Occipital lobe (tissue), 2 donors: ENCODE measurements around the gene PRKCA. TPM values are rescaled to one million over a fixed set of nuclear protein-coding genes. Genes with fewer than 3 reads are reported as not detected.
"Not testable (repeated sequence)": the region's sequence is repeated elsewhere in the genome, so short reads cannot be mapped to it uniquely, and the experiment has no call there.

ENCODE experiments used
- DNase-seq: peaks from one replicate; lab custom pipeline; 2025; lab: John Stamatoyannopoulos, UW
- total RNA-seq: library from RNA; depleted of rRNA; stranded (reverse); fragments of >200 nt; gene quantifications from one replicate; pipeline ENCODE4 v1.2.3, GENCODE V29; 2014

PRKCA gene
- total RNA-seq, 1 donor from 2014 or later: 29.9 TPM

GRCh38 chr17:66351701-66352100, 49.3 kb downstream of the PRKCA start:
- DNase-seq: no peak

- no peak for DNase-seq
Observed at GRCh38 chr17:66353937-66354401, 51.6 kb downstream of the PRKCA start.

DNA sequence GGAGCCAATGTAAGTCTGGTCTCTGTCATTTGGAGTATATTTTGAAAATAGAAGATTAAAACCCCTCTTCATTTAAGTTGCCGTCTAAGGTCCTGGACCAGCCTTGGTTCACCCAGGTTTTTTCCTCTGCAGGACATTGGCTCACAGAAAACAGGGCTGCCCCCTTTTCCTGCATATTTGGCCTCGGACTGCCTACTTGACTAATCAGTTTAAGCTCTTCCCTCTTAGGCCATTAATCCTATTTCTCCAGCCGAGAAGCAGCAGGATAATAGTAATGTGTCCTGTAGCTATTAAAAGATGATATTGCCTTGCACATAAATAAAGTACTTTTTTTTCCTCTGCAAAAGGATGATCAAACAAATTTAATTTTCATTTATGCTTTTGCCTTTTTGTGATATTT, 52.1 kb downstream of the PRKCA start:
- no peak for DNase-seq

DNA sequence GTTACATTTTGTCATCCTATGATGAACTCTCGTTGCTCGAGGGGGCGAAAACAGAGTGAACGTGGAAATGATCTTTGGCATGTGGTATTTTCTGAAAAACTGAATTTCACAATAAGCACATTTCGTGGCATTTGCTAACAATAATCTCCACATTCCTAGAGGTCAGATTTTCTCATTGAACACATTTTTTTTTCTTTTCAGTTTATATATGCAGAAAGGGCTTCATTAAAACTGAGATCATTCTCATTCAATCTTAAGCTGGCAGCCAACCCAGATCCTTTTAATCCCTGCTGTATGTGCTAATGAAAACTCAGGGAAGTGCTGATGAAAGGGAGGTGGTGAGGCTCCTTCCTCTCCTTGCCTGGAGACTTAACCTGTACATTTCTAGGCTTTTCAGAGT, 52.6 kb downstream of the PRKCA start:
- no peak for DNase-seq

DNA sequence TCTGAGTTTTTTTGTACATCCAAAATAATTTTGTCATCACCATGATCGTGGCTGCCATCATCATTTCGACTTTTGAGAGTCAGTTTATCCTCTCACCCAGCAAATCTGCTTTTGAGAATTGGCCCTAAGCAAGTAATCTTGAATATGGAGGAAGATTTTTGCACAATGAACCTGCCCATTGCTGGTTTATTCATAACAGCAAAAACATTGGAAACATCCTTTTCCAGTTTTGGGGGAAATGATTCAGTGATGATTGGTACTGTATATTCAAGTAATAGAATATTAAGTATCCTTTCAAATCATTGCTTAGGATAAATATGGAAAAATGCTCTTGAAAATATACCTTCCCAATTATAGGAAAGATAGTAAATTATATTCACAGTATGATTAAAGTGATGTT, 53.1 kb downstream of the PRKCA start:
- no peak for DNase-seq

- no peak for DNase-seq
Observed at GRCh38 chr17:66357037-66357436, 54.6 kb downstream of the PRKCA start.

DNA sequence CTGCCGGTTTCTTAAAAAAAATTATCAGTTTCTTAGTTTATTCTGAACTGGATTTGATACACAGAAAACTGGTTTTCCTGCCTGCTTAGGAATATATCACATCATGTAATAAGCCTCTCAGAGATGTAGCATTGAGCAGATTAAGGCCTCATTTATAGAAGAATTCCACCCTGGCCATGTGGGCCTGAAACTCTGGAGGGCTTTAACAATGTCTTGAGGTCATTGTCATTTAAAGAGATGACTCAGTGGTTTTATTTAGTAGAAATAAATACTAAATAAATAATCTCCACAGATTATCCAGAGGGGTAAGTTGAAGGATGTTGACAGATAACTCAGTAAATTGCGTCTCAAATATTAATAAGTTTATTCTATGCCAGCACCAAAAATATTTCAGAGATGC, 56.9 kb downstream of the PRKCA start:
- no peak for DNase-seq

GRCh38 chr17:66360961-66361565, 58.6 kb downstream of the PRKCA start:
- DNase-seq: not testable (repeated sequence)

DNA sequence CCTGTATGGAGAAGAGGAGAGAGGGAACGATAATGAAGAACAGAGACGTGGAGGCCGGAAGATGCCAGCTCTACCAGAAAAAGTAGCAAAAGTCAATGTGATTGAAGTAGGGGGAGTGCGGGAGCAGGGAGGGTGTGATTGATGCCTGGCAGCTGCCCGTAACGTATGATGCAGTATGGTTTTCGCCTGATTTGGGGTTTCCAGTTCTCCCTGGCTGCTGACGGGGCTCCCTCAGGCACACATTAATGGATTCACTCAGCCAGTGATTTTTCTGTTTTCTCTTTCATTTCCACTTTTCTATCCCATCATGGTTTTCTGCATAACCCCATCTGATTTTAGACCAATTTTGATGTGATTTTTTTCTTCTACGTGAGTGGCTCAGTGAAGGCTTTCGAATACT, 62.1 kb downstream of the PRKCA start:
- no peak for DNase-seq

- DNase-seq: no peak
Observed at GRCh38 chr17:66364990-66365490, 62.6 kb downstream of the PRKCA start.

DNA sequence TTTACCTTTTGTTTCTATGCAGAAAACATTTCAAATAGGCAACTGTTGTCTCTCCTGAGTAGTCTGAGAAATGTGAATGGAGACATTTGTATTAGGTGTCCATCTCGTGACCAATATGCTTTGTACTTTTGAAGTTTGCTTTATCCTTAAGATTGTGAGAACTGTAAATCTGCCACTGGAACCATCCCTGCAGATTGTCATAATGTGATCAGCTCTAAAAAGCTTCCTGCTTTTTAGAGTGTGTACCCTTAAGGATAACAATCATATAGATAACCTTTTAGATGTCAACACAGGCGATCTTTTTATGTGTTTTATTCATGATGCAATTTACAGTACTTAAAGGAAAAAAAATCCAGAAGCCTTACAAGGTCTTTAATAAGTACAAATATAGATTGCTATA, 63.5 kb downstream of the PRKCA start:
- no peak for DNase-seq

DNA sequence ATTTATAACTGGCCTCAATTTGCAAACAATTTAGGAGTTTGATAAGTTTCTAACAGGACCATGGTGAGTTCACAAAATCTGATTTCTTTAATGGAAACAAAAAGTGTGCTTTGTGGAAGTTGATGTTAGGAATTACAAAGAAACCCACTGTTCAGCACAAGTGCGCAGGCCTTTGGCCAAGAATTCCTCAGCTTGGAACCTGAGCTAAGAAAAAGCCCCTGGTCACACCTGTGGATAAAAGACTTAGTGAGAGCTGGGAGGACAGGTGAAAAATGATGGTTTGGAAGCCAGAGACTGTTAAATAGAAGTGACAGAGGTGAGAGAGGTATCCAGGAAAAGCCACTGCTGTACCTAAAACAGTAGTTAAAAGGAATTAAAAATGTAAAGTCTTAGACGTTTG, 64.7 kb downstream of the PRKCA start:
- no peak for DNase-seq

GRCh38 chr17:66369830-66370229, 67.4 kb downstream of the PRKCA start:
- DNase-seq: no peak

- no peak for DNase-seq
Observed at GRCh38 chr17:66371561-66371960, 69.1 kb downstream of the PRKCA start.

DNA sequence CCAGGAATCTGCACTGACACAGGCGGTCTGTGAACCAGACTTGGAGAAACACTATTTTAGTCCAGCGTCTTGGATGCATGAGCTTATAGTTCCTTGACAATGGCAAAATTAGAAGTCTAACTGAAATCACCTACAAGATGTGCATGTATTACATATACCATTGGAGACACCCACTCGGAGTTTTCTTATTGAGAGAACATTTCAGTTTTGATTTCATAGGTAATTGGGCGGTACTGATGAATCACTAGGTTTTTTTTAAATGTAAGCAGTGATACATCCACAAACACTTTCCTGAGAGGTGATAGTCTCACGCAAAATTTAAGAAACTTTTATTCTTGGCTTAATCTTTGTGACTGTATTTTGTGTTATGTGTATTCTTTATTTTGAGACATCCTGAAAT, 69.8 kb downstream of the PRKCA start:
- no peak for DNase-seq

GRCh38 chr17:66373079-66373478, 70.7 kb downstream of the PRKCA start:
- DNase-seq: no peak

DNA sequence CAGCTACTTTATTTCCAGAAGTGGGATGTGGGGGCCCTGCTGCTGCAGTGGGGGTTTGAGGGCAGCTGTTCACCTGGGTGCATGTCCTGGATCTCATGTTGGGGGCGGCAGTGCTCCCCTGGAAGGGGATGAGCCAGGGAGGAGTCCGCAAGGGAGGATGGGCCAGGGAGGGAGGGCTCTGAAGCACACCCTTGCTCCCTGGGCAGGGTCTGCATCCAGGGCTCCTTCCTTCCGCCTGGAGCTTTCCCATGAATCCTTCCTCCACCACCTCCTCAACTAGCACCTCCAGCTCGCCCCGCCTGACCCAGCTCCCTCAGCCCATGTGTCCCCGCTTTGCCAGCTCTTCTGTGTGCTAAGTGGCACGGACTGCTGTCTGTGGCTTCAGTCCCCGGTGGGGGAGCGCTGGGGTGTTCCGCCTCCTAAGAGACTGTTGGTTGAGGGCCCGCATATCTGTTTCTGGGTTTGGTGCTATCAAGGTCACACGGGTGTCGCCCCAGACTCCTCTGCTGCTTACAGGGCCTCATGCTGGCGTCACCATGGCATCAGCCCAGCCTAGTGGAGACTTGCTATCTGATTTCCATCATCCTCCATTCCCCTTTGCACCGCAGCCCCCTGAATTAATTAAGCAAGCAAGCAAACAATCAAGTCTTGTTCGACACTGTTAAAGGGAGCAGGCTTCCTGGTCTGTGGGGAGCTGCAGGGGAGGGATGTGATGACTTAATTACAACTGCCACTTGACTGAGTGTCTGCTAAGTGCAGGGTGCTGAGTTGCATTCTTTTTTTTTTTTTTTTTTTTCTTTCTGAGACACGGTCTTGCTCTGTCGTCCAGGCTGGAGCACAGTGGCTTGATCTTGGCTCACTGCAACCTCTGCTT, 71.8 kb downstream of the PRKCA start:
- DNase-seq: no peak

GRCh38 chr17:66375121-66375520, 72.7 kb downstream of the PRKCA start:
- no peak for DNase-seq

GRCh38 chr17:66378296-66378695, 75.9 kb downstream of the PRKCA start:
- DNase-seq: no peak

- DNase-seq: no peak
Observed at GRCh38 chr17:66379544-66379943, 77.1 kb downstream of the PRKCA start.

- no peak for DNase-seq
Observed at GRCh38 chr17:66379996-66380395, 77.6 kb downstream of the PRKCA start.

DNA sequence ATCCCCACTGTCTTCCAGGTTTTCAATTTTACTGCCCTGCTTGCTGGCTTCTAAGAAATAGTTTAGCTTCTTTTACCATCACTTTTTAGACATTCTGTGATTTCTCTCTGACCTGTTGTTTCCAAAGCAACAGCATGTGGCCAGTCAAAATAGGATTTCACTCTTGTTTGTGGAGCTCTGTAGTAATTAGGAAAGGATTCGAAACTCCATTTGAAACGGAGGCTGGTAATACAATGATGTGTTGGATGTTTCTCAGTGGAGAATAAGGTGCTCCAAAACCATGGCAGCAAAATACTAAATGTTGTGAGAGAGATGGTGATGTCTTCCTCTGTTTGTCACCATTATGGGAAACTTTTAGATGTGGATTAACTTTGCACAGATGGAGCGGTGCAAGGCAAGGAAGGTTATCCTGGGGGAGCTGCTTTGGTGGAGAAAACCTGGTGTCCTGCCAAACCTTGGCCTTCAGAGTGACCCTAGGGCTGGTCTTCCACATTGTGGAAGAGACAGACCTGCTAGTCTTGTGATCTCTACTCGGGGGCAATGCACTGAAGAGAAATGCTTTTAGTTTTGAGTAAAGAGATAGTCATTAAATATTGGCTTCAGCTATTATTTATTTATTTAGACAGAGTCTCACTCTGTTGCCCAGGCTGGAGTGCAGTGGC, 79.4 kb downstream of the PRKCA start:
- no peak for DNase-seq
